CD4-positive, alpha-beta T cell treated with Interleukin-2 at 100 ng/mL for 4 hours (primary cell): Measurements from ENCODE around the gene GPR155.
"Not testable (repeated sequence)": the region's sequence is repeated elsewhere in the genome, so short reads cannot be mapped to it uniquely, and the experiment has no call there.

Source experiments
- DNase-seq: peaks from one replicate; pipeline ENCODE4 v3.0.0-alpha.2; 2020; ENCODE audit warnings: low spot score

The GPR155 gene

DNA sequence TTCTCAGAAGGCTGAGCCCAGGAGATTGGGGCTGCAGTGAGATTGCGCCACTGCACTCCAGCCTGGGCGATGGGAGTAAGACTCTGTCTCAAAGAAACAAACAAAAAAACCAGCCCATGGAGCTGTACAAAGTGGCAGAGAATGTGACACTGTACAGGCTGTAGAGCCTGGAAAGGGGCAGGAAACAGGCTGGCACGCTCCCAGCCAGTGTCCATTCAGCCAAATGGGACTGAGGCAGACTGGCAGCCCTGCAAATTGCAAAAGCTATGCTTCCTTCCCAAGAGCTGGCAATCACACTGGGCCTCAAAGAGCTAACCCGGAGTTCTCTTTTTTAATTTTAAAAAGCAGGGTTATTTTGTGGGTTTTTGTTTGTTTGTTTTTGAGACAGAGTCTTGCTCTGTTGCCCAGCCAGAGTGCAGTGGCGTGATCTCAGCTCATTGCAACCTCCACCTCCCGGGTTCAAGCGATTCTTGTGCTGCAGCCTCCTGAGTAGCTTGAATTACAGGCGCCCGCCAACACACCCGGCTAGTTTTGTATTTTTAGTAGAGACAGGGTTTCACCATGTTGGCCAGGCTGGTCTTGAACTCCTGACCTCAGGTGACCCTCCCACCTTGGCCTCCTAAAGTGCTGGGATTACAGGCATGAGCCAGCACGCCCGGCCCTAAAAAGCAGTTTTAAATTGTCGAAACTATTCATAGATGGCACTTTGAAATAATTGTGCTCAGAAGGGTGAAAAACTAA is 48.5 kb downstream of the GPR155 start:
- no peak for DNase-seq

DNA sequence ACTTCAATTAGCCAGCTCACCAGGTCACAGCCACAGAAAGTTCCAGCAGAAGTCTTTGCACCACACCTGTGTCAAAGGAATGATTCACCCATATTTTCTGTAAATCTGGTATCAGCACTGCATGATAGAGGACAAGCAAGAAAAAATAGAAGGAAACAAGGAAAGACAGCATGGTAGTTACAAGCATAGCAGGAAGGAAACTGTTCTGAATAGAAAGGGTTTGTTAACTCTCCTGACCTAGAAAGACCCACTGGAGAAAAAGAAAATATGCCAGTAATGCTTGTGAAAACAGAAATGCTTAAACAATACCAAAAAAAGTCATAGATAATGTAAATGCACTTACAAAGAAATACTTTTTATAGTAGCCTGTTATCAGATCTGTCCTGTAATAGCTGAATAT is 50.5 kb downstream of the GPR155 start:
- no peak for DNase-seq

DNA sequence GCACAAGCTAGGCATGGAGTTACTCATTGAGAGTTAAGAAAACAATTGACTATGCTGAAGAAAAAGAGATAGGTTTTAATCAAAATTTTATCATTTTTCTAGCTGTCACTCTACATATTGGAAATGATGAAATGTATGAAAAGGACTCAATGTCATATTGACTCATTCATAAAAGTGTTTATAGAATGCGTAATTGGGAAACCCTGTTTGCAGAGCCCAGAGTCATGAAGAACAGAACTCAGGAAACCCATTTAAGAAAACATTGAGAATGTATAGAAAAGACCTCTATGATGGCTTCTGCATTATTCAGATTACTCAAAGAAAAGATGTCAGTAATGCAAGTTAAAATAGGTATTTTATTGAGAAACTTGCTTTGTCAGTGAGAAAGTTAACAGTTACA is 54.9 kb downstream of the GPR155 start:
- DNase-seq = no peak

DNA sequence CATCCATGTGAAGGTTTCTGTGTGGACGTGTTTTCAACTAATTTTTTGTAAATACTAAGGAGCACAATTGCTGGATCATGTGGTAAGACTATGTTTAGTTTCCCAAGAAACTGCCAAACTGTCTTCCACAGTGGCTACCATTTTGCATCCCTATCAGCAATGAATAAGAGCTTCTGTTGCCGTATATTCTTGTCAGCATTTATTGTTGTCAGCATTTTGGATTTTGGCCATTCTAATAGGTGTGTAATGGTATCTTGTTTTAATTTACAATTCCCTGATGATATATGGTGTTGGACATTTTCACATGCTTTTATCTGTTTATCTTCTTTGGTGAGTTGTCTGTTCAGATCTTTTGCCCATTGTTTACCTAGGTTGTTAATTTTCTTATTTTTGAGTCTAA is 56.8 kb downstream of the GPR155 start:
- DNase-seq = no peak

DNA sequence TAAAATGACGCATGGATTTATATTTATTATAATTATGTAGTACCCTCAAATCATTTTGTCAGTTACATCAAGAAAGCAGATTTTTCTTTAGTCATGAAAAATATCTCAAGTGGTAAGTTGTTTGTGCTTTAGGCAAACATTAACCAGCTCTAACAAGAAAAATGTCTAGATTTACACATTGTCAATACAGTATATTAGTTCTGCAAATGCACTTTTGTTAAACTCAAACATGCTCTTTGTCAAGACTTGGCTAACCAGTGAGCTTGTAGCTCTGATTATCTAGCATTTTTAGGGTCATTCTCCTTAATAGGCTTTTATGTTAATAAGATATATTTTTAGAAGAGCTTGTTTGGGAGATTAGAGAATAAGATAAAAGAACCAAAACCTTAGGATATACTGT is 58.6 kb downstream of the GPR155 start:
- DNase-seq = no peak

DNA sequence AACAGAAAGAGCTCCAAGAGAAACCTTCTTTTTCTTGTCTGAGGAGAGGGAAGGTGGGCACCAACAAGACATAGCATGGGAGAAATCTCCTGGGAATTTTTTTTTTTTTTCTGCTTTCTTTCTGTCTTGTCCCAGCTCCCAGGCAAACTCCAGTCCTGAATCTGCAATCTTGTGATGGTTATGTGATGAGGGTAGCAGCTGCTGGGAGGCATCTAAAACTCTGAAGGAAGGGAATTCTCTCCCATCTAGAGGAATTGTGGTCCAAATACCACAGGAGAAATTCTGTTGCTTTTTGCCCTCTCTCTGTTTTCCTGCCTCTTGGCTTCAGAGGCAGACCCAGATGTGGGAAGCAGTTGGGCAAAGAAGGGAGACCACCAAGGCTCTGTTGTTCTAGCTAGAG is 74.6 kb downstream of the GPR155 start:
- DNase-seq = no peak

DNA sequence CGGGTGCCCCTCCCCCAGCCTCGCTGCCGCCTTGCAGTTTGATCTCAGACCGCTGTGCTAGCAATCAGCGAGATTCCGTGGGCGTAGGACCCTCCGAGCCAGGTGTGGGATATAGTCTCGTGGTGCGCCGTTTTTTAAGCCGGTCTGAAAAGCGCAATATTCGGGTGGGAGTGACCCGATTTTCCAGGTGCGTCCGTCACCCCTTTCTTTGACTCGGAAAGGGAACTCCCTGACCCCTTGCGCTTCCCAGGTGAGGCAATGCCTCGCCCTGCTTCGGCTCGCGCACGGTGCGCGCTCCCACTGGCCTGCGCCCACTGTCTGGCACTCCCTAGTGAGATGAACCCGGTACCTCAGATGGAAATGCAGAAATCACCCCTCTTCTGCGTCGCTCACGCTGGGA is 76.8 kb downstream of the GPR155 start:
- DNase-seq = not testable (repeated sequence)

DNA sequence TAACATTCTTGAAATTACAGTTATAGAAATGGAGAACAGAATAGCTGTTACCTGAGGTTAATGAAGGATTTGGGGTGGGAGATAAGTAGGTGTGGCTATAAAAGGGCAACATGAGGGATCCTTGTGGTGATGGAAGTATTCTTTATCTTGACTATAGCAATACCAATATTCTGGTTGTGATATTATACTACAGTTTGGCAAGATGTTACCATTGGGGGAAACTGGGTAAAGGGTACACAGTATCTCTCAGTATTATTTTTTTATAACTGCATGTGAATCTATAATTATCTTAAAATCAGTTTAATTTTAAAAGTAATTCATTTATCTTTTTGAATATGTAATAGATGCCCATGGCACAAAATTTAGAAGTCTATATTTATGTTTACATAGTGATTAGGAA is 83.2 kb downstream of the GPR155 start:
- no peak for DNase-seq

DNA sequence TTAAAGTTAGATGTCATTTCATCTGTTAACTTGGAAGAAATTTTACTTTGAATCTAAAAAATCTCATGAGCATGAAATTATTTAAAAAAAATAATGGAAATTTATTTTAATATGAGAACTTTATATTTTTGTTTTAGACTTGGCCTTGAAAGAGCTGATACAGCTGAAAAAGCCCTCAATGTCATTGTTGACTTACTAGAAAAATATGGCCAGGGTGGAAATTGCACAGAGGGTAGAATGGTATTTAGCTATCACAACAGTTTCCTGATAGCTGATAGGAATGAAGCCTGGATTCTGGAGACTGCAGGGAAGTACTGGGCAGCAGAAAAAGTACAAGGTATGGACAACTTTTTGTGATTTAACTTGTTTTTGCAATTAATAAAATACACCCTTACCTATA is 86.0 kb downstream of the GPR155 start:
- DNase-seq = no peak

DNA sequence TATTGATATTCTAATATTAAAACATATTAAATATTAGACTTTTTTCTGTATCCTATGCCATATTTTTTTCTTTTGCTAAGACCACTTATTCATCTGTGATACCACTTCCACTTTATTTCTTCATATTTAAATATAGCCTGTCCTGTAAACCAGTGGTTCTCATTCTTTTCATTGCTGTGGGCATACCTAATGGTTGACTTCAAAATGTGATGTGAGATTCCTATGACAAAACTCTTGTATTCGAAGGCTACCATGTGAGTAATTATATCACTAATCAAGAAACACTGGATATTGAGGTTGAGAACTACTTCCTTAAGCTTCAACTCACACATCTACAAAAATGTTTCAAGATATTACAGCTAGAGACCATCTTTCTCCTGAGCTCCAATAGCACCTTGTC is 87.7 kb downstream of the GPR155 start:
- DNase-seq = no peak

DNA sequence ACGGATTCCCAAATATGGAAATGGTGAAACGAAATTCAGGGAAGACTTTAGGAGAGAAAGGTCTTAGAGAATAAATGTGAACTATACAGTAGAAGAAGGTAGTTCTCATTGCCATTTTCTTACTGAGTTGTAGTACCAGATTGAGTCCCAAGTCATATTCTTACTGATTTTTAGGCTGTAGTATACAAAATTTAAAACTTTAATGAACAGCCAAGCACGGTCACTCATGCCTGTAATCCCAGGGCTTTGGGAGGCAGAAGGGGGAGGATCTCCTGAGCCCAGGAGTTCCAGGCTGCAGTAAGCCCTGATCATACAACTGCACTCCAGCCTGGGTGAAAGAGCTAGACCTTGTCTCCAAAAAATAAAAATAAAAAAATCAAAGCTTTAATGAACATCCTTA is 89.1 kb downstream of the GPR155 start:
- no peak for DNase-seq

DNA sequence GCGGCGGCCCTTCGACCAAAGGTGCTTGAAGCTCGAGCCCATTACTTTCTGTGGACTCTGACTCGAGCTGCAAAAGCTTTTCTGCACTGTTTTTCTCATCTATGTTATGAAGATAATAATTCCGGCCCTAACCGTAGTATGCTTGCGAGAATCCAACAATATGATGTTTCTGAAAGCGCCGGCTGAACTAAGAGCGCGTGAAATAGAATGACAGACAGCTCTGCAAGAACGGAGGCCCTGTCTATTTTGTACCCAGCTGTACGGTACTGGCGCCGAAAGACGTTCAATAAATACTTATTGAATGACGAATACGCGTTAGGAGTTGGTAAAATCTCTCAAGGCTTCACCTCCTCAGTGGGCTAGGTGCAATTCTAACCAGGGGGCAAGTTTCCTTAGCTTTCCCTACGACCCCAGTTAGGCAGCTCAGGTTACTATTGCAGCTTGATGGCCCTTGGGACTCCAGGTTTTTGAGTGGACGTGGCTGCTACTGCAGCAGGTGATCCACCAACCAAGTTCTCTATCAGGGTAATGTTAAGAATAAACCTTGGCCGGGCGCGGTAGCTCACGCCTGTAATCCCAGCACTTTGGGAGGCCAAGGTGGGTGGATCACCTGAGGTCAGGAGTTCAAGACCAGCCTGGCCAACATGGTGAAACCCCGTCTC is 90.7 kb downstream of the GPR155 start:
- DNase-seq = peak; percentile 12

DNA sequence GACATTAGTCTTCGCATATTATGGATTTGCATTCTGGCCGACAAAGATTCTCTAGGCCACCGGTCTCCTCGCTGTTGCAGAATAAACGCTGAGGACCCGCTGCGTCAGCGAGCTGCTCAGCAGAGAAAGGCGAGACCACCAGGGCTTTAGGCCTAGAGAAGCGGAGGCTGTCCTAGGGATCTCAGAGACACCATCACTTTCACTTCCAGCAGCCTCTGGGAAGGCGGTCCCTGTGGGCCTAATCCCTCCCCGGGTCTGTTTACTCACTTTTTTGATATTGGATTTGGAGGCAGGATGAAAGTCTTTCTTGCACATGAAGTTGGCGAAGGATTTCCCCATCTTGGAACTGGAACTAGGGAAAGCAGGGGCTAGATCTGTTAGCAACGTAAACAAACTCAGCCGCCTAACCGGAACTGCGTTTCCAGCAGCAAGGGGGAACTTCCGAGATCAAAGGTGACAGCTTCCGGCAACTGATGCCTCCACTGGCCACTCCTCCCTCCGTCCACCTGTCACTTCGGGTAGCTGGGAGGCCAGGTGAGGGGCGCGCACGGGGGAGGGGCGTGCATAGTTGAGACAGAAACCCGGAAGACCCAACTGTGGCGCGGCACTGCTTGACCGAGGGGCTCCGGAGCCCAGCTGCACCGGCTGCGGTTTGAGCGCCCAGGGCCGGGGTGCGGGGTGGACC is 91.4 kb downstream of the GPR155 start, which contains the start of gene SCRN3:
SCRN3 (plus strand) TSS at position 447 of the 685 bp plus-strand sequence. CDS start 2,554 bp downstream, outside the sequence.
- DNase-seq = peak; percentile 79

DNA sequence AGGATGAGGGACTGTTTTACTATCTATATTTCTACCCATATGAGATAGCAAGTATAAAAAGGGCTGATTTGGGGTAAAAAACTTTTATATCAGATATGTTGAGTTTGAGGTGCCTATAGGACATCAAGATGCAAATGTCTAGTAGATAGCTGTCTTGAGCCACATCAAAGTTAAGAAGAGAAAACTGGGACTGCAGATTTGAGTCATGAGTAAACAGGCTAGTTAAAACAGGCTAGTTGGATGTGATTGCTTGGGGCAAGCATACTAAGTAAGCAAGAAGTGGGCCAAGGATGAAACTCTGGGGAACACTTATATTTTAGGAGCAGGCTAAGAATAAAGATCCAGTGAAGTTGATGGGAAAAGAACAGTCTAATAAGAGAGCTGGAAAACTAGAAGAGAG is 94.1 kb downstream of the GPR155 start:
- no peak for DNase-seq

DNA sequence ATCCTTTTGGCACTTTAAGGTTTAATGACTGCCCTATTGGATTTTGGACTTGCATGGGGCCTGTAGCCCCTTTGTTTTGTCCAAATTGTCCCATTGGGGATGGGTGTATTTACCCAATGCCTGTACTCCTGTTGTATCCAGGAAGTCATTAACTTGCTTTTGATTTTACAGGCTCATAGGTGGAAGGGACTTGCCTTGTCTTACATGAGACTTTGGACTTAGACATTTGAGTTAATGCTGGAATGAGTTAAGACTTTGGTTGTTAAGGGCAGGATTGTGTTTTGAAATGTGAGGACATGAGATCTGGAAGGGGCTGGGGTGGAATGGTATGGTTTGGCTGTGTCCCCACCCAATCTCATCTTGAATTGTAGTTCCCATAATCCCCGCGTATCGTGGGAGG is 96.5 kb downstream of the GPR155 start:
- DNase-seq = not testable (repeated sequence)

DNA sequence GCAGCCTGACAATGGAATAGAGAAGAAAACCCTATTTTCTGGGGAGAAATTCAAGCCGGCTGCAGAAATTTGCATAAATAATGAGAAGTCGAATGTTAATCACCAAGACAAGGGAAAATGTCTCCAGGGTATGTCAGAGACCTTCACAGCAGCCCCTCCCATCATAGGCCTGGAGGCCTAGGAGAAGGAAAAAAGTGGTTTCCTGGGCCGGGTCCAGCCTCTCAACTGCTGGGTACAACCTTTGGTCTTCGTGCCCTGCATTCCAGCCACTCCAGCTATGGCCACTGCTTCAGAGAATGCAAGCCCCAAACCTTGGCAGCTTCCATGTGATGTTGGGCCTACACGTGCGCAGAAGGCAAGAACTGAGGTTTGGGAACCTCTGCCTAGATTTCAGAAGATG is 97.3 kb downstream of the GPR155 start:
- DNase-seq = no peak

DNA sequence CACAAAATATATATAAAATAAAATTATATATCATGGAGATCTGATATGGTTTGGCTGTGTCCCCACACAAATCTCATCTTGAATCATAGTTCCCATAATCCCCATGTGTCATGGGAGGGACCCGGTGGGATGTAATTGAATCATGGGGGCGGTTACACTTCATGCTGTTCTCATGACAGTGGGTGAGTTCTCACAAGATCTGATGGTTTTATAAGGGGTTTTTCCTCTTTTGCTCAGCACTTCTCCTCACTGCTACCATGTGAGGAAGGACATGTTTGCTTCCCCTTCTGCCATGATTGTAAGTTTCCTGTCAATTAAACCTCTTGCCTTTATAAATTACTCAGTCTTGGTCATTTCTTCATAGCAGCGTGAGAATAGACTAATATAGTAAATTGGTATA is 98.1 kb downstream of the GPR155 start:
- DNase-seq = not testable (repeated sequence)

DNA sequence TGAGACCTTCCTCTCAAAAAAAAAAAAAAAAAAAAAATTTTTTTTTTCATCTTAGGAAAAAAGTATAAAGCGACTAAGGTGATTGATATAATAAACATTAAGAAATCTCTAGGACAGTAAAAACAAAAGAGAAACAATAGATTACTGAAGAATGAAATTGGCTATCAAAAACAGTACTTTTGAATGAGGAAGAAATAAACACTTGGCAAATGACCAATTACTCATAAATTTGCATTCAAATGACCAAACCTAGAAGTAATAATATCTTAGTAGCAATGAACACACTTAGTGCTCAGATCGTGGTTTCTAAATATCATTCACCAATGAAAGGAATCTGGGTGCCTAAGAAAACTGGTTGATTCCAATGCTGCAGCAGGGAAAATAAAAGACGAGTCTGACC is 101.6 kb downstream of the GPR155 start:
- no peak for DNase-seq

DNA sequence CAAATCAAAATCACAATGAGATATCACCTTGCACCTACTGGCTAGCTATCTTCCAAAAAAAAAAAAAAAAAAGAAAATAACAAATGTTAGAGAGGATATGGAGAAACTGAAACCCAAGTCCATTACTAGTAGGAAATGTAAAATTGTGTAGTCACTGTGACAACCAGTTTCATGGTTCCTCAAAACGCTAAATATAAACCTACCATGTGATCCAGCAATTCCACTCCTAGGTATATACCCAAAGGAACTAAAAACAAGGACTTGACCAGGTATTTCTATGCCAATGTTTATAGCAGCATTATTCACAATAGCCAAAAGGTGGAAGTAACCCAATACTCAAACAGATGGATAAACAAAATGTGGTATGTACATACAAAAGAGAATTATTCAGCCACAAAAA is 103.0 kb downstream of the GPR155 start:
- no peak for DNase-seq
